ENCODE results near the gene KCNH1.

KCNH1 gene

DNA sequence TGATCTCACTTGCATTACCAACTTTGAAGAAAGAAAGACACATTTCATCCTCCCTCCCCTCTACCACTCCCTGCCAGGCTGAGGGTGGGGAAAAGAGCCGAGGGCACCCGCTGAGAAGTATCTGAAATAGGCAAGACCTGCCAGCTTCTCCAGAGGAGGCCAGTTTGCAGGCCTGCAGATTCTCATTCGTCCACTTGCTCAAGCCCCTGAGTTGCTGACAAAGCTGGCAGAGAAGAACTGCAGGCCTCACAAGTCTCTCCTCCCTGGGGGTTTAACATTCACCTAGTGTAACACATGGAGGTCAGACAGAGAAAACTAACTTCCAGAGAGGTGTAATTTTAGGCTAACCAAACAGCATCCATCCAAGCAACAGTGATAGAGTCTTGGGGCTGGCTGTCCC, 428.9 kb downstream of the KCNH1 start:
- ATAC-seq = no peak

DNA sequence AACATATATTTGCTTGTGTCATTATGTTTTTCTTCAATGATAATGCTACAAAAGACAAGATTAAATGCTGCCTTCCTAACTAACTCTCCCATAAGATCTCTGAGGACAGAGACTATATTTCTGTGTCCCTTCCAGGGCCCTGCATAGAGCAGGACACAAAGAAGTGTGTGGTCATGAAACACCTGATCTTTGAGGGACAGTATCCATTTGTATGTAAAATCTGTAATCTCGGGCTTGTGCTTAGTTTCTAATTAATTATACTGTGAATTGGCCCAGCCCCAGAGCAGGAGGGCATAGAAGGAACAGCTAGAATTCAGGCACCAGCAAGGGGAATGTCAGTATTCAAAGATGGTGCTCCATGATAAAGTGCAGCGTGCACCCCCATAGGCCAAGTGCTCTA, 430.4 kb downstream of the KCNH1 start:
- no peak for ATAC-seq

DNA sequence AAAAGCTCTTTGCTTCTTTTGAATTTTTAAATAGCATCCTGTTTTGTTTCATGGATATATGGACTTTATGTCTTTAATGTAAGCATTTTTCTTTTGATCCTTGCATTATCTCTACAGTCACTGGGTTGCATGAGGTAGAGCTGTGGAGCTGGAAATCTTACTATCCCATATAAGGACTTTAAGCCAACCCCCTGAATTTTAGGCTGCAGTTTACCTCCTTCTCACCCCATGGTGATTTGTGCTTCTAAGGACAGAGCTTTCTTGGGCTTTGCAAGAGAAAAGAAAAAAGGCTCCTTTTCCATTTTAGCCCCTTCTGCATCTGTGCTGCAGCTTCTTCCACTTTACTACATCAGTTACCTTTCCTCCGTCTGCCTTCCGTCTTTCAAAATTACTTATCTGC, 431.4 kb downstream of the KCNH1 start:
- no peak for ATAC-seq

DNA sequence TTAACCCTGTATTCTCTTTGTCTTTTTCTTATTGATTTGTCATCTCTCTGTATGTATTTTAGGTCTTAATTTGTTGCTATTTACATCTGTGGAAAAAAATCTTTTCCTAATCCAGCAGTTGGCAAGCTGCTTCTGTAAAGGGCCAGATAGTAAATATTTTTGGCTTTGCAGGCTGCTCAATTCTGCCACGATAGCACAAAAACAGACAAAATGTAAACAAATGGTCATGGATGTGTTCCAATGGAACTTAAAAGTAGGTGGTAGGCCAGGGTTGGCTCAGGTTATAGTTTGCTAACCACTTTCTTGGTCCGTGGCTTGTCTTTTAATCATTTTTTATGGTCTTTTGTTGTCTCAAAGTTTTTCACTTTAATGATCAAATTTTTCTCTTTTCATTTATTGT, 433.4 kb downstream of the KCNH1 start:
- ATAC-seq = no peak

DNA sequence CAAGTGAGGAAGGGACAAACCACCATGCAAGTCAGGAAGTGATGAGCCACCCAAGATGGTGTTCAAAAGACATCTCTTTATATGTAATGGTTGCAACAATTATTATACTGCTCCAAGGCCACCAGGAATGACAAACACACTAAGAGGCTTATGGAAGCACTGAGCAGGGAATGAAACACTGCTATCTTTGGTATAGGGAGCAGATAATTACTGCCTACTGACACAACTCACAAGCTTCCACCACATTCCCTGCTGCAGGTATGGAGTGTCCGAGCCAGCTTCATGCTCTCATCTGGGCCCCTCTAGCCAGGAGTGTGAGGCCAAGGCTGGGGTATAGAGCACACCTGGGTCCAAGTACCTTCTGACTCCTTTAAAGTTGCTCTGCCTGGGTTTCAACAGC, 433.9 kb downstream of the KCNH1 start:
- no peak for ATAC-seq

DNA sequence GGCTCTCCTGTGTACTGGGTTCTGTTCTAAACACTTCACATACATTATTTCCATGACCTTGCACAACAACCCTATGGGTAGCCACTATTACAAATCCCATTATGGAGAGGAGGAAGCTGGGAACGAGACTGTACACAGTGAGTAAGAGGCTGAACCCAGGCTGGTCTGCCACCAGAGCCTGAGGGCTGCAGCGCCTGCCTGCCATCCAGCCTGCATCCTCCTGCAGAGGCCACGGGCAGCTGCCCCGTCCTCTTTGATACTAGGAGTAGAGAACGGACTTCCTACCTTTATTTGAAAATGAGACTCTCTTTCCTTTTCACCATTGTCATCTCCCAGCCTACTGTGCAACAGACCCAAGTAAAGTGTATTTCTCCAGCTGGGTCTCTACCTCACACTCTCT, 435.3 kb downstream of the KCNH1 start:
- ATAC-seq = no peak

DNA sequence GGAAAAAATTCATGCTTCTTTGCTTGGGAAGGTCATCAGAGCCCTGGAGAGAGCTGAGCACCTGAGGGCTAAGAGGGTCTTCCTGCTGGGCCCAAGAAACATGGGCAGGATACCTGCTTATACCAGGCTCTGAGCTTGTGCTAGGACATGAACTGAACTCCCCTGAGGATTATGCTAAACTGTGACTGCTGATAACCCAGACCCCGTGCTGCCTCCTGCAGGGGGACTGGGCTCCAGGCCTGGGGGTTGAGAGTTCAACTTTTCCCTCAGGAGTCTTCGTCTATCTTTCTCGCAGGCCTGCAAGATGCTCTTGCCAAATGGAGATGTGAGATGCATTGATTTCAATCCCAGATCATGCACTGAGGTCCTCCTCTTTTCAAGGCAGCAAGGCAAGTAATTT, 436.8 kb downstream of the KCNH1 start:
- ATAC-seq = no peak

DNA sequence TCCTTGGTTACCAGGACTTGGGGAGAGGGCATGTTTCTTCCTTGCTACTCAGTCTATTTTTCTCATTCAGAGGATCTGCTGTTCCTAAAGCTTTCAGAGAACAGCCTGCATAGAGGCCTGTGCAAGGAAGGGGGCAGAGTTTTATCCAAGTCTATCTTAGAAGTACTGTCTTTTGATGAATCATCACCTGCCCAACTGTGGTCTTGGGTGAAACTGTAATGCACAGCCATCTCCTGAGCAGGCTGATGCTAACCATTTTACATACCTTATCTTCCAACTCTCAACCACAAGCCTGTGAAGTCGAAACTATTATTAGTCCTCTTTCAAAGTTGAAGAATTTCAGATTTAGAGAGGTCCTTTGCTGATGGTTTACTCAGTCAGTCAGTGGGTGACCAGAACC, 437.2 kb downstream of the KCNH1 start:
- ATAC-seq = peak; percentile 58 to 67

DNA sequence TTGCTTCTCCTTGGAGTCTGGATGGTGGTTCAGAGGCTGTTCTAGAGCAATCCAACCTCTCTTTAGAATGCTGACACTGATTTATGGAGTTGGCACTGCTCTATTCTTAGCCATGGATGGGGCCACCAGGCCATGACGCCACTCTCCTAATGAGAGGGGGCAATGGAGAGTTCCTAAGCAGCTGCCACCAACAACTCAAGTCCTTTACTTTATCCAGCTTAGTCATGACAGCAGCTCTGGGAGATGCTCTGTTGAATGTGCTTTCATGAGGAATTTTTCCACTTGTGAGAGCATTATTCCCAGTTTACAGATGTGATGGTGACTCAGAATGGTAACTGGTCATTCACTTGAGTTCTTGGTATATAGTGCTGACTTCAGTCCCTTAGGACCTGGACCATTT, 438.9 kb downstream of the KCNH1 start:
- ATAC-seq = no peak

DNA sequence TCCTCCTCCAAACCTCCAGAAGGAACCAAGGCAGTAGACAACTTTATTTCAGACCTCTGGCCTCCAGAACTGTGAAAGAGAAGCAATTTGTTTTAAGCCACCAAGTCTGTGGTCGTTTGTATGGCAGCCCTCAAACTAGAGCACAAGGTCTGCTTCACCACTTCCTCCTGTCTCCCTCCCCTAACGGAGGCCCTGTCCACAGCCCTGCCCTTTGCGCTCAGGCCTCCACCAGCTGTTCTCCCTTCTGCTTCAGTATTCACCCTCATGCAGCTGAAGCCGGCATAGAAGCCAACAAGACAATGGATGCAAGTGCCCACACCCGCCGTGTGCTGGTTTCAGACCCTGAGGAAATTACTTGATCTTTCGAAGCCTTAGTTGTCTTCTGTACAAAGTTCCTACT, 441.2 kb downstream of the KCNH1 start:
- ATAC-seq = no peak

DNA sequence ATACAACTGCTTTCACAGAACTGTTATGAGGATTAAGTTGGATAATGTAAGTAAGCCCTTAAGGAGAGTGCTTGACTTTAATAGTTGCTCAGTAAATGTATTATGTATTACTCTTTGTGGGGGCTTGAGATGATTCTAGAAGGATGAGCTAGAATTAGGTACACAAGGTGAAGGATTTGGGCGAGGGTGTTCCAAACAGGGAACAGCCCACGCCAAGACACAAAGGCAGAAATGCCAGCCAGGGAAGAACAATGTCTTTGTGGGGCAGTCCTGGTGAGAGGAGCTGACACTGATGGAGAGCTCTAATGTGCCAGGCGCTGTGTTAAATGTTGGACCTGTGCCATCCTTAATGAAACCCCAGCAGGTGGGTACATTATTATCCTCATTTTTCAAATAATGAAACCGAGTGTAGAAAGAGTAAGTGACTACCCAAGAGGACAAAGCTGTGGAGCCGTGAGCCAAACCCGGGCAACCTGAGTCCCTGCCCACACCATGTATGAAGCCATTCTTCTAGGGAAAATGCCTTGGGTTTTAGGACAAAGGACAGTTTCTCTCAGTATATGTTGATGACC, 442.8 kb downstream of the KCNH1 start:
- ATAC-seq = no peak

DNA sequence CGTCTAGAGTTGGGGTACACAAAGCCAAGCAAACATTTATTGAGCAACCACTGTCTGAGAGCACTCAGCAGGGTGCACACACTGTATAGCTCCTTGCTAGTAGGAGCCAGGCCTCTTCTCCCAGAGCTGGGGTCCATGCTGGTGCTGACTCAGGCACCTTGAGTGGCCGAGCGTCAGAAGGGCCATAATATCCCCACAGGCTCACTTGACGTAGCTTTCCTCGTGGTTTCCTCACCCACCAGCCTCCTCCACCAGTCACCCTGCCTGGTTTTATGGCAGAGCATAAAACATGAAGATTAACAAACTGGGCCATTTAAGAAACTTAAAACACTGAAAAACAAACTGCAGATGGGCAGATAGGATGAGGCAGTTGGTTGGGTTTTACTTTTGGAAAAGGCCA, 443.7 kb downstream of the KCNH1 start:
- ATAC-seq = no peak

DNA sequence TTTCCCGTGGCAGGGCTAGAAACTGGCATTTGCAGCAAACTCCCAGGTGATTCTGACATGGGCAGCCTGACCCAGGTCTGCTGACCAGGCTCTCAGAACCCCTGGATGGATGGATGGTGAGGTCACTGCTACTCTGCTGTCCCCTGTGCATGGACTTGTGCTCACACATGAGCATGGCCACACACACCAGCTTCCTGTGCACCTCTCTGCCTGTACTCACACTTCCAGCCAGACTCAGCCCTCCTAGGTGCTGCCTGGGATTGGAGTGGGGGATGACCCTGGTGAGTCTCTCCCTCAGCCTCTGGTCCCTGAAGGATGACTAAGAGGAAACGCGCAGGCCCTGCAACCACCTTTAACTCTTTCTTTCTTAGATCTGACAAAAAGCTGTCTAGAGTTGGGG, 444.1 kb downstream of the KCNH1 start:
- ATAC-seq = no peak

DNA sequence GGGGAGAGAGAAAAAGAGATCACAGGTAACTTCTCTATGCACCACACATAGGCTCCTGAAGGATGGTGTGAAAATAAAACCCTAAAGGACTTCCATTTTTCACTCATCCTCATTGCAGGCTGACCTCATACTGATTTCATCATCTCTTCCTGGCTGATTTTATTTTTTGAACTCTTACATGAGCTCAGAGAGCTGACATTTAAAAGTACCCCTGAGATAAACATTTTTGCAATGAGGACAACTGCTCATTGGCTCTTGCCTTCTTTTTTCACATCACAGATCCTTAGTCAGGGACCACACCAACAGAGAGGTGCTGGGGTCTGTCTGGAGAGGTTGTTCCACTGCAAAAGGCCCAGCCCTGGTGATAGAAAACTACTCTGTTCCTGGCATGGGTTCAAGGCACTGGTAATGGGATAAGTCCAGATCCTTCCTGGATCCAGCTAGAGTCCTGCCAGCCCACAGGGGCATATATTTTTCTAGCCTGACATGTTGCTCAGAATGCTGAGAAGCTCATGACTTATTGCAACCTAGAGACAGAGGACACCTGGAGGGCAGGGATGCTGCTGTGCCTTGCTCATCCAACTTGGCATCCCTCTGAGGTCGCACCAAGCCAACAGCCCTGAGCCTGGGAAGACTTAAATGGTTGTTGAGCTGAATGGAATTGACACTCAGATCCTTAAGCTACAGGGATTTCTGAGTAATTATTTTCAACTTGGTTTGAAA, 445.3 kb downstream of the KCNH1 start:
- ATAC-seq = no peak

DNA sequence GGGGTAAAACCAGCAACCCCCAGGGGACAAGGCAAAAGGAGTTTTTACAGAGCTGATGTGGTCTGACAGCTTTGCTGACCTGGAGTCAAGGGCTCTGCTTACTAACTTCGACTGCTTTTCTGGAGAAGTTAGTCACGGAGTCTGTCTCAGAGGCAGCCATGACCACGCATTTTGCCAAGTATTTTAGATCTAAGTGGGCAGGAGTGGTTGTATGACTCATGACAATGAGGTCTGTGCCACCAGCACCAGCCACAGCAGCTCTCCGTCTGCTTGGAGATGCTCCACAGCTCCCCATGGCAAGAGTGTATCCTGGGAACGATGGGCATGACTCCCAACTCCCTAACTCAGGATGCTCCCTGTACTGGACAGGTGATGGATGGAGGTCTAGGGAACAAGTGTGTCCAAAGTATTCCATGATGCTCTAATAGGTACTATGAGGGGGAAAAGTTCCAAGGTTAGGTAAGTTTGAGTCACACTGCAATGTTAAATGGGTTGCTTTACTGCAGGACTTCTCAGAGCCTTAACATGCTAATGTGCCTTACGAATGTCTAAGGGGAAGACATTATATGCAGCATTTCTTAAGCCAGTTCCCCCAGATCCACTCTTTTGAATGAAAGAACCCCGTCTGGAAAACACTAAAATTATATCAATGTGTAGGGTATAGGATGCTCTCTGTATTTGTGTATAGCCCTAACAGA, 446.2 kb downstream of the KCNH1 start:
- ATAC-seq = no peak

DNA sequence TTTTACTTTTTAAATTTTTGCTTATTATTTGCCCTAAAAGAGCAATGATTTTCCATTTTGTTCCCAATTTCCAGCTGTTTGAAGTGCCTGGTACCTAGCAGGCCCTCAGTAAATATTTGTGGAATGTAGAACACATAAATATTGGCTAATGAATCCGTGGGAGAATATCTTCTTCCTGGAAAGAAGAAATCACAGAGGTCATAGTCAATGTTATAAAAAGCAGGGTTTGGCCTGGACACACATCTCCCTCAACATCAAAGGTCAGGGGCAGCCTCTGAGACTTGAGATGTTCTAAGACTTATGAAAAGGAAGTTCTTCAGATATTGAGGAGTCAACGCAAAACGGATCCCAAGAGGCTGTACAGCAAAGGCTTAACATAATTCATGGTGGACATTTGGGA, 447.1 kb downstream of the KCNH1 start:
- ATAC-seq = no peak

DNA sequence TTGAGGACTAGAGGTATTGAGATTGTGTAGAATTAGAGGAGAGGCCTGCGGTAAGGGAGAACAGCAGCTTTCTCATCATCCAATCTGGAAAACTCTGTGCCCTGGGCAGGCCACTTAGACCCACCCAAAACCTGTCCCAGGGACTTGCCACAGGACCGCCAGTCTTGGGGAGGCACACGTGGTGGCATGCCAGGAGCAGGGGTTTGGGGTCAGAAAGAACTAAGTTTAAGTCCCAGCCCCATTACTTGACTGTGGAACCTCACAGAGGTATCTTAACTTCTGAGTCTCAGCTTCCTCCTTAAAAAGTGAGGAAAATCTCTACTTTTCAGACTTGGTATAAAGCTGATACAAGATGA, 448.7 kb downstream of the KCNH1 start:
- no peak for ATAC-seq

DNA sequence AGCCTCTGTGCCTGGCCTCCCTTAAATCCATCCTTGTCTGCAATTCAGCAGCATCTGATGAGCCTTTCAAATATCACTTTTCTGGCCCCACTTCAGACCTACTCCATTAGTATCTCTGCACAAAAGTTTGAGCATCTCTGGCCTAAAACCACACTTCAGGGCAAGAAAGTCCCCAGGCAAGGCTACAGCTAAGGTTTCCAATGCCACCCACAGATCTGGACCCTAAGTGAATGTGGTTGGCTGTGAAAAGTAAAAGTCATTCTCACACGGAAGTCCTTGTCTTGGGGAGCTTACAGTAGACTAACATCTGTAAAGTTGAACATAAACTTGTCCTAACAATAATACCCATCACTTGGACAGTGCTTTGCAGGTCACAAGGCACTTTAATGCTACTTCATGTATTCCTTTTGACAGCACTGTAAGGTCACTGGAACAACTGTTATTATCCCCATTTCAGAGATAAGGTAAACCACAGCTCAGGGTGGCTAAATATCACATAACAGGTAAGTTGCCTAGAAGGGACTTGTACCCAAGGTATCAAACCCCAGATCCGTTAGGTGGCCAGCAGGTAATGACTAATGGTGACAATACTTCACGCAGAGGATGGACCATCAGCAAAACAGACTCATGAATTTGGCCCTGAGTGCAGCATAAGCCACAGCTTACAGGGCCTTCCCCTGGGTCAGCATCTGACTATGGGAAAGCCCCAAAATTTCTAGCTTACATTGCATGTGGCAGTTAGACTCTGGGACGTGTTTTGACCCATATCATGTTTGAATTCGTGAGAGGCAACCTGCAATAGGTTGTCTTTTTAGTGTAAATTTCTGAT, 449.3 kb downstream of the KCNH1 start:
- peak; percentile 42 to 55 for ATAC-seq

DNA sequence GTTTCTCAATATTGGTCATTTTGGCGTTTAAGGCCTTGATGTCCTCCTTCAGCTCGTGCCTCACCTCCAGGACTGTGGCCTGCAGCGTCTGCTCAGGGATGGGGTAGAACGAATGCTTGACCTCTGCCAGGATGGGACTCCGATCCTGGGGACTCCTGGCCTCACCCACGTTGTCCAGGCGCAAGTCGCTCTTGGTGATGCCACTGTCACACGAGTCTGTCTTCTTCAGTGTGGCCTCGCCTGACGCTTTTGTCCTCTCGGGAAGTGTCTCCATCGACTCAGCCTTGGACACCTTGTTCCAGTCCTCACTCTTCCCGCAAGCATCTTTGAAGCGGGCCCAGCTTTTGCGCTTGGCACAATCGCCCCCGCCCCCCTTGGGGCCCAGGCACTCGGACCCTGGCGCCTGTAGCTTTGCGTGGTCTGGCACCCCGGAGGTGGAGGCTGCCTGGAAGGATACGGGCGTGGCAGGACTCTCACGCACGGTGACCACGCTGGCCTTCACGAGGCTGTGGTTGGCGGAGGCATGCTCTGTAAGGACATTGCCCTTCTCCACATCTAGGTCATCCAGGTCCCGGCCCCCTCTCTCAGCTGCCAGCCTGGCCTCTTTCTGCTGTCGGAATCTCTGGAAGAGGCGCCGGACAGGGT, 450.4 kb downstream of the KCNH1 start:
- ATAC-seq = no peak

DNA sequence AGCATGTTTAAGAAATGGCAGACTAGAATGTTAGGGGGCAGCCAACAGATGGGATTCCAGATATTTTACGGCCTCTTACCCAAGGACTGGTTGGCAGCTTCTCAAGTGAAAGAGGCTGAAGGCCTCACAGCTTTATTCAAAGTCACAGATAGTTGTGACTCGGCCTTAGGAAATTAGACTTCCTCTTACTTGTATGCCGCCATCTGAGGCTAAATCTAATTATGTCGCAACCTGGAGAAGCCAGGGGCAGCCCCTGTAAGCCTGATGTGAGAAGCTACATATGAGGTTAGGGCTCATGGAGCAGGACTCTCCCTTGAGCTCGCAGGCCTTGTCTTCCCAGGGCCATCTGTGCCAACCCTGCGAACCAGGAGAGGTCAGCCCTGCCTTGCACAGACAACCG, 452.8 kb downstream of the KCNH1 start:
- ATAC-seq = no peak

DNA sequence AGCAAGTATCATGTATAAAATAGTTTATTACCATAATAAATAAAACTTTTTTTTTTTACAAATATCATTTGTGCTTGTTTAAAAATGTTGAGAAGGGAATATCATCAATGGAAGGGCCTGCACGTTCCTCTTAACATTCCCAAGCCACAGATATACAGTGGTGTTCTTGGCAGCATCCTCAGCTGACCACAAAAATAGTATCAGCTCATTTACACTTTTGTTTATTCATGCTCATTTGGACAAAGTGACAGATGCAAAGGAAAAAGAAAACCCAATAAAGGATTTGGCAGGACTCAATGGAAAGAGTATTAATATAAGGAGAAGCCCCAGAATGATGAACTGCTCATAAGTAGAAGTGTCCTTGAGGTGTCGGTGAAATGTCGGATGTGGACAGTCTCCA, 455.6 kb downstream of the KCNH1 start:
- no peak for ATAC-seq

DNA sequence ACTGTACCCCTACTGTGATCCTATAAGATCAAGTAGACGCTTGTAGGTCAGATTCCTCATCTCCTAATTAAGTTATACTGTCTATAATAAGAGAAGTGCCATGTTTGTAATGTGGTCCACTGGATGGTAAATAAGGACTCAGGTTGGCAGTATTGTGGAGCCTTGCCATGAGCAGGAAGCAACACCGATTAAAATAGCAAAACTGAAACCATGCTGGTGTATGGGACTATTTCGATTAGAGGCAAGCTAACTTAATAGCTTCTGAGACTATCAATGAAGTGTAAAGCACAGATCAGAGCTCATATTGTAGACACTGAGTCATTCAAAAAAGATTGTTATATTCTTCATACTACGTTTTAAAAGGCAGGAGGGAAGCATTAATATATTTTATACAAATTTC, 456.4 kb downstream of the KCNH1 start:
- ATAC-seq = no peak

DNA sequence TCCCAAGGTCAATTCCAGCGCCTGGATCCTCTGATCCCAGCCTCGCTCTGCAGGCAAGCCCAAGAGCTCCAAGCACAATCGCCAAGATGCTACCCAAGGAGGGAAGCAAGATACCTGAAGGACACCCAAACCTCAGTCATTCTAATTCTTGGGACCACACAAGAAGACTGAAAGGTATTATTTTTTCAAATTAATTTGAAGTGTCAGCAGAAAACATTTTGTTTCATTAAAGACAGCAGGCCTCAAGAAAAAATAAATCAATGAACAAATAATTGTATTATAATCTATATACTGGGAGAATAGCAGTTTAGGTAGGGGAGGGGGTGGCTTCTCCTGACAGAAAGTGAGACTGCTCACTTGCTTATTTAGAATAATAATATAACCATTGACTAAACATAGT, 457.4 kb downstream of the KCNH1 start:
- ATAC-seq = no peak
